K562 (cell line): ENCODE measurements around the gene ZNF593OS. TPM values are rescaled to one million over a fixed set of nuclear protein-coding genes. Genes with fewer than 3 reads are reported as not detected.

Source experiments
- CEBPZ ChIP-seq: fragments of 150-350 bp; IDR thresholded peaks from 2 replicates; pipeline ENCODE4 v1.6.1; 2014; ENCODE audit warnings: low read depth, mild to moderate bottlenecking, low read length, borderline replicate concordance
- HIVEP1 ChIP-seq: fragments of 250-450 bp; sonication (Bioruptor Pico); IDR thresholded peaks from 2 replicates; pipeline ENCODE4 v1.4.0; 2020; ENCODE audit warnings: mild to moderate bottlenecking
- MAX ChIP-seq: sonication (generic); formaldehyde crosslinking; IDR thresholded peaks from 2 replicates; pipeline ENCODE4 v1.9.0; 2022; ENCODE audit warnings: mild to moderate bottlenecking, missing genetic modification reagents
- MBD1 ChIP-seq: fragments of 250-450 bp; sonication (Bioruptor Pico); IDR thresholded peaks from 2 replicates; pipeline ENCODE4 v1.8.0; 2022; ENCODE audit warnings: inconsistent platforms
- NONO ChIP-seq, 2 experiments: fragments of 200-400 bp in 1 of 2; fragments of 450-650 bp in 1 of 2; formaldehyde crosslinking in 1 of 2; IDR thresholded peaks; 2 replicates each; pipeline ENCODE4 v1.6.1; 2017; ENCODE audit warnings: low read depth in 2 of 2, mild to moderate bottlenecking in 2 of 2, moderate library complexity in 2 of 2, low read length in 1 of 2
- NR2F6 ChIP-seq: fragments of 450-650 bp; formaldehyde crosslinking; IDR thresholded peaks from 2 replicates; pipeline ENCODE4 v1.4.0; 2020; ENCODE audit warnings: mild to moderate bottlenecking
- NUFIP1 ChIP-seq: fragments of 450-650 bp; IDR thresholded peaks from 2 replicates; pipeline ENCODE4 v1.6.1; 2018; ENCODE audit not compliant: partially characterized antibody
- POU5F1 ChIP-seq: fragments of 150-350 bp; IDR thresholded peaks from 2 replicates; pipeline ENCODE4 v1.6.1; 2014; ENCODE audit warnings: borderline replicate concordance, low read length, low read depth, mild to moderate bottlenecking; ENCODE audit not compliant: partially characterized antibody
- PRMT5 ChIP-seq: sonication (generic); formaldehyde crosslinking; IDR thresholded peaks from 2 replicates; pipeline ENCODE4 v1.5.0; 2020; ENCODE audit warnings: missing genetic modification reagents
- RBM14 ChIP-seq: fragments of 200-400 bp; formaldehyde crosslinking; IDR thresholded peaks from 2 replicates; pipeline ENCODE4 v1.6.1; 2018; ENCODE audit warnings: low read depth, mild to moderate bottlenecking, low read length, moderate library complexity, borderline replicate concordance; ENCODE audit not compliant: insufficient read depth
- SFPQ ChIP-seq: fragments of 200-400 bp; formaldehyde crosslinking; IDR thresholded peaks from 2 replicates; pipeline ENCODE4 v1.6.1; 2017; ENCODE audit warnings: mild to moderate bottlenecking, low read depth, low read length, moderate library complexity
- SRF ChIP-seq, 2 experiments: fragments of 250-450, 450-650 bp in 1 of 2; sonication (Bioruptor Pico) in 1 of 2; sonication (generic) in 1 of 2; formaldehyde crosslinking; IDR thresholded peaks; 2 replicates each; pipeline versions ENCODE4 v1.5.0 to v1.5.1; 2020 to 2022; ENCODE audit warnings: mild to moderate bottlenecking in 1 of 2, missing genetic modification reagents in 1 of 2
- TCF7 ChIP-seq: sonication (generic); IDR thresholded peaks from 2 replicates; pipeline ENCODE4 v1.6.1; 2016; ENCODE audit warnings: antibody characterized with exemption, borderline replicate concordance
- THRAP3 ChIP-seq: fragments of 450-650 bp; IDR thresholded peaks from 2 replicates; pipeline ENCODE4 v1.6.1; 2016; ENCODE audit warnings: mild to moderate bottlenecking, inconsistent platforms, borderline replicate concordance
- ZFP91 ChIP-seq: sonication (generic); formaldehyde crosslinking; IDR thresholded peaks from 2 replicates; pipeline ENCODE4 v1.8.0; 2022; ENCODE audit warnings: mild to moderate bottlenecking, missing genetic modification reagents
- ZNF165 ChIP-seq: fragments of 250-450 bp; sonication (Bioruptor Pico); IDR thresholded peaks from 2 replicates; pipeline ENCODE4 v1.4.0; 2020; ENCODE audit warnings: borderline replicate concordance
- polyA plus RNA-seq, 8 experiments: library from polyadenylated mRNA; depleted of rRNA in 4 of 8; stranded (reverse) in 5 of 8; unstranded in 3 of 8; fragments of >200 nt; fragmentation: Nextera tagmentation in 2 of 8; fragmentation: Illumina TruSeq in 1 of 8; extraction: Ambion mirVana in 2 of 8; extraction: Trizol in 1 of 8; gene quantifications; 2 replicates each; pipeline versions ENCODE4 v1.2.1 to v1.2.3, GENCODE V29; 2011 to 2014; ENCODE audit warnings: inconsistent platforms in 1 of 8, missing spikeins in 1 of 8
- total RNA-seq, 7 experiments: library from RNA; depleted of rRNA in 6 of 7; stranded (reverse); fragments of >200 nt in 6 of 7; fragmentation: Illumina TruSeq in 2 of 7; extraction: Trizol in 2 of 7; gene quantifications; 2 replicates each; pipeline versions ENCODE4 v1.2.1 to v1.2.3, GENCODE V29; 2011 to 2021; ENCODE audit warnings: low replicate concordance in 1 of 7

Gene ZNF593OS
- total and polyA plus RNA-seq, 9 of the 15 experiments (the other 6 are each of a cell fraction or from before 2014, with no cell fraction given): 0.24 to 0.27 TPM; not detected in 7

- TF ChIP-seq NUFIP1 (no peak), ZFP91 (no peak), SFPQ (no peak), SRF (CRISPR knock-in tag; IDR thresholded peaks at IDR 0.05) (no peak), RBM14 (0 out of 2 replicates have a peak, but pooled peaks have one; percentile 76), MAX (peak; percentile 99), POU5F1 (no peak), NONO (IDR thresholded peaks at IDR 0.05; ENCODE audit: low read depth in 2 of 2, low read length in 1 of 2) (peak in 1 of 2 experiments; percentile 83; a peak in 3 of 4 replicates), MBD1 (CRISPR knock-in tag) (no peak), THRAP3 (no peak), PRMT5 (no peak), ZNF165 (CRISPR knock-in tag) (no peak), TCF7 (no peak), NR2F6 (CRISPR knock-in tag) (no peak), CEBPZ (no peak), HIVEP1 (CRISPR knock-in tag) (peak; percentile 86; the same call in 1 of the 2 replicates)
Measured at GRCh38 chr1:26161415-26162219, 10.0 kb downstream of the ZNF593OS start (continued).
